Measurements from ENCODE around the gene TRPM3.

TRPM3 gene

GRCh38 chr9:71121275-71122021, at the start of gene TRPM3:
Gene TRPM3 (minus strand): TSS chr9:71121621. CDS start chr9:71121354, 267 bp downstream.
- no peak for DNase-seq (ENCODE audit: low read depth)

- DNase-seq (ENCODE audit: low read depth) = no peak
These were observed 47.0 kb upstream of the TRPM3 start for GRCh38 chr9:71168418-71168817.

GRCh38 chr9:71162126-71162525, 40.7 kb upstream of the TRPM3 start:
- DNase-seq (ENCODE audit: low read depth) = no peak

GRCh38 chr9:71157731-71158130, 36.3 kb upstream of the TRPM3 start:
- DNase-seq (ENCODE audit: low read depth) = no peak

- DNase-seq (ENCODE audit: low read depth) = no peak
These were observed 25.9 kb upstream of the TRPM3 start for GRCh38 chr9:71147368-71147767.

- DNase-seq (ENCODE audit: low read depth) = no peak
These were observed 25.1 kb upstream of the TRPM3 start for GRCh38 chr9:71146511-71146910.

GRCh38 chr9:71145179-71145578, 23.8 kb upstream of the TRPM3 start:
- DNase-seq (ENCODE audit: low read depth) = no peak

- no peak for DNase-seq (ENCODE audit: low read depth)
These were observed 23.1 kb upstream of the TRPM3 start for GRCh38 chr9:71144495-71144894.

GRCh38 chr9:71136696-71137095, 15.3 kb upstream of the TRPM3 start:
- DNase-seq (ENCODE audit: low read depth) = no peak

- DNase-seq (ENCODE audit: low read depth) = no peak
These were observed 9.7 kb upstream of the TRPM3 start for GRCh38 chr9:71131145-71131544.

GRCh38 chr9:71130521-71130920, 9.1 kb upstream of the TRPM3 start:
- DNase-seq (ENCODE audit: low read depth) = no peak

- DNase-seq (ENCODE audit: low read depth) = no peak
These were observed 7.4 kb upstream of the TRPM3 start for GRCh38 chr9:71128796-71129195.

- DNase-seq (ENCODE audit: low read depth) = no peak
These were observed 5.9 kb upstream of the TRPM3 start for GRCh38 chr9:71127301-71127700.

GRCh38 chr9:71122421-71122820, 1.0 kb upstream of the TRPM3 start:
- DNase-seq (ENCODE audit: low read depth) = no peak

- DNase-seq (ENCODE audit: low read depth) = no peak
These were observed 528 bp upstream of the TRPM3 start for GRCh38 chr9:71122022-71122275.

- DNase-seq (ENCODE audit: low read depth) = no peak
These were observed 747 bp downstream of the TRPM3 start for GRCh38 chr9:71120501-71121247.

- DNase-seq (ENCODE audit: low read depth) = no peak
These were observed 1.7 kb downstream of the TRPM3 start for GRCh38 chr9:71119746-71120145.

GRCh38 chr9:71118324-71118723, 3.1 kb downstream of the TRPM3 start:
- DNase-seq (ENCODE audit: low read depth) = no peak

GRCh38 chr9:71115448-71115975, 5.9 kb downstream of the TRPM3 start:
- DNase-seq (ENCODE audit: low read depth) = no peak

- DNase-seq (ENCODE audit: low read depth) = no peak
These were observed 8.6 kb downstream of the TRPM3 start for GRCh38 chr9:71112866-71113265.

- no peak for DNase-seq (ENCODE audit: low read depth)
These were observed 12.5 kb downstream of the TRPM3 start for GRCh38 chr9:71108937-71109336.

- DNase-seq (ENCODE audit: low read depth) = no peak
These were observed 14.4 kb downstream of the TRPM3 start for GRCh38 chr9:71106992-71107391.

GRCh38 chr9:71105192-71105591, 16.2 kb downstream of the TRPM3 start:
- DNase-seq (ENCODE audit: low read depth) = no peak

GRCh38 chr9:71098801-71099200, 22.6 kb downstream of the TRPM3 start:
- no peak for DNase-seq (ENCODE audit: low read depth)
